H1 (cell line): ENCODE measurements around the gene UBIAD1. TPM values are rescaled to one million over a fixed set of nuclear protein-coding genes. Genes with fewer than 3 reads are reported as not detected.
"Not testable (repeated sequence)": the region's sequence is repeated elsewhere in the genome, so short reads cannot be mapped to it uniquely, and the experiment has no call there.

Source experiments
- CTCF ChIA-PET: fragments of 300-600 bp; sonication (Branson Sonifier 250); formaldehyde crosslinking; loops from one replicate; lab custom pipeline; 2021; ENCODE audit not compliant: partially characterized antibody; lab: Charles Lee
- POLR2A ChIA-PET: fragments of 300-600 bp; sonication (Branson Sonifier 250); formaldehyde crosslinking; loops from one replicate; lab custom pipeline; 2021; ENCODE audit warnings: inconsistent platforms; ENCODE audit not compliant: partially characterized antibody; lab: Charles Lee
- DNase-seq, 2 experiments: peaks; one replicate each; pipeline versions ENCODE4 v3.0.0 to v3.0.0-alpha.2; 2010 to 2022; ENCODE audit warnings: low spot score in 2 of 2, low read depth in 1 of 2, mixed read lengths in 1 of 2
- FAIRE-seq: peaks from 2 replicates; lab custom pipeline; 2011; peaks lifted over from hg19 to GRCh38; lab: Jason Lieb, UNC
- H2AFZ ChIP-seq: 2 replicates; pipeline ENCODE4 v1.8.1; 2012; ENCODE audit warnings: low read length, inconsistent platforms
- H2AK5ac ChIP-seq: 2 replicates; pipeline ENCODE4 v1.6.1; 2013; ENCODE audit warnings: low read depth, low read length
- H2BK120ac ChIP-seq: replicated peaks from 2 replicates; pipeline ENCODE3; 2013; ENCODE audit warnings: low read depth, low read length, inconsistent platforms
- H2BK12ac ChIP-seq: 2 replicates; pipeline ENCODE4 v1.6.1; 2013; ENCODE audit warnings: low read depth, low read length
- H2BK15ac ChIP-seq: 2 replicates; pipeline ENCODE4 v1.6.1; 2013; ENCODE audit warnings: low read length
- H2BK20ac ChIP-seq: 2 replicates; pipeline ENCODE4 v1.6.1; 2013; ENCODE audit warnings: low read length
- H2BK5ac ChIP-seq: 2 replicates; pipeline ENCODE4 v1.6.1; 2013; ENCODE audit warnings: low read depth, low read length
- H3K14ac ChIP-seq: 2 replicates; pipeline ENCODE4 v1.6.1; 2013; ENCODE audit warnings: inconsistent platforms; ENCODE audit not compliant: insufficient read length
- H3K18ac ChIP-seq: 2 replicates; pipeline ENCODE4 v1.6.1; 2013; ENCODE audit warnings: low read length; ENCODE audit errors: extremely low read depth
- H3K23ac ChIP-seq: 2 replicates; pipeline ENCODE4 v1.6.1; 2013; ENCODE audit warnings: inconsistent platforms; ENCODE audit not compliant: insufficient read length
- H3K23me2 ChIP-seq: 2 replicates; pipeline ENCODE4 v1.6.1; 2013; ENCODE audit warnings: low read depth, low read length
- H3K27ac ChIP-seq: 2 replicates; pipeline ENCODE4 v1.6.1; 2011; ENCODE audit warnings: low read depth, low read length, inconsistent platforms
- H3K27me3 ChIP-seq, 4 experiments: replicated peaks in 1 of 4; 1 replicate in 1 of 4; 2 replicates in 3 of 4; pipeline versions ENCODE4 v1.6.1 to v1.8.1; 2011 to 2013; ENCODE audit warnings: low read length in 3 of 4, mild to moderate bottlenecking in 3 of 4, inconsistent platforms in 2 of 4, mixed read lengths in 2 of 4, moderate library complexity in 1 of 4; ENCODE audit not compliant: control insufficient read depth in 3 of 4, insufficient read depth in 3 of 4; ENCODE audit errors: extremely low read depth in 1 of 4
- H3K36me3 ChIP-seq, 4 experiments: 2 replicates each; pipeline versions ENCODE4 v1.6.1 to v1.8.1; 2011 to 2013; ENCODE audit warnings: mild to moderate bottlenecking in 4 of 4, low read length in 3 of 4, moderate library complexity in 2 of 4, control low read depth in 1 of 4, inconsistent platforms in 1 of 4; ENCODE audit not compliant: insufficient read depth in 4 of 4, control insufficient read depth in 2 of 4
- H3K4ac ChIP-seq: replicated peaks from 2 replicates; pipeline ENCODE3; 2013; ENCODE audit warnings: low read length, low read depth, mixed read lengths, inconsistent platforms; ENCODE audit not compliant: insufficient read length
- H3K4me1 ChIP-seq, 4 experiments: replicated peaks in 1 of 4; 1 replicate in 1 of 4; 2 replicates in 3 of 4; pipeline versions ENCODE4 v1.6.1 to v1.8.1; 2011 to 2013; ENCODE audit warnings: low read length in 3 of 4, inconsistent platforms in 2 of 4, mixed read lengths in 1 of 4; ENCODE audit not compliant: insufficient read depth in 4 of 4, control insufficient read depth in 3 of 4
- H3K4me2 ChIP-seq, 2 experiments: 2 replicates each; pipeline versions ENCODE4 v1.6.1 to v1.8.1; 2011 to 2013; ENCODE audit warnings: low read depth in 2 of 2, low read length in 2 of 2, control low read depth in 1 of 2, inconsistent platforms in 1 of 2, mild to moderate bottlenecking in 1 of 2; ENCODE audit not compliant: insufficient read depth in 1 of 2
- H3K4me3 ChIP-seq, 4 experiments: fragments of 200-600, 300-600 bp in 1 of 4; sonication (generic), shearing (Covaris generic), sonication (Bioruptor Twin) in 1 of 4; 2 replicates each; pipeline versions ENCODE4 v1.5.1 to v1.8.1; 2011 to 2016; ENCODE audit warnings: low read length in 4 of 4, low read depth in 3 of 4, control low read depth in 2 of 4, inconsistent platforms in 2 of 4, mild to moderate bottlenecking in 2 of 4, mixed read lengths in 1 of 4, moderate library complexity in 1 of 4; ENCODE audit not compliant: insufficient read depth in 2 of 4; ENCODE audit errors: extremely low read depth in 1 of 4
- H3K56ac ChIP-seq: replicated peaks from 2 replicates; pipeline ENCODE3; 2013; ENCODE audit warnings: low read depth, mild to moderate bottlenecking, mixed read lengths, low read length, inconsistent platforms; ENCODE audit not compliant: insufficient read length
- H3K79me1 ChIP-seq: 2 replicates; pipeline ENCODE4 v1.6.1; 2013; ENCODE audit warnings: low read depth, low read length, control low read depth
- H3K79me2 ChIP-seq, 2 experiments: 2 replicates each; pipeline versions ENCODE4 v1.6.1 to v1.8.1; 2012 to 2013; ENCODE audit warnings: low read length in 2 of 2, mild to moderate bottlenecking in 2 of 2, inconsistent platforms in 1 of 2; ENCODE audit not compliant: insufficient read depth in 2 of 2, control insufficient read depth in 1 of 2
- H3K9ac ChIP-seq, 4 experiments: replicated peaks in 1 of 4; 1 replicate in 1 of 4; 2 replicates in 3 of 4; pipeline versions ENCODE4 v1.6.1 to v1.8.1; 2011 to 2013; ENCODE audit warnings: low read depth in 3 of 4, low read length in 3 of 4, control low read depth in 2 of 4, mild to moderate bottlenecking in 2 of 4, moderate library complexity in 2 of 4, inconsistent platforms in 1 of 4; ENCODE audit errors: extremely low read depth in 1 of 4
- H3K9me3 ChIP-seq, 2 experiments: 2 replicates each; pipeline versions ENCODE4 v1.6.1 to v1.8.1; 2012 to 2013; ENCODE audit warnings: mild to moderate bottlenecking in 2 of 2, moderate library complexity in 2 of 2, control low read depth in 1 of 2, inconsistent platforms in 1 of 2, low read depth in 1 of 2, low read length in 1 of 2, mixed read lengths in 1 of 2; ENCODE audit not compliant: insufficient read depth in 2 of 2
- H4K20me1 ChIP-seq, 2 experiments: replicated peaks in 1 of 2; 2 replicates each; pipeline versions ENCODE3 to v1.8.1; 2011 to 2013; ENCODE audit warnings: inconsistent platforms in 2 of 2, low read length in 2 of 2, mild to moderate bottlenecking in 1 of 2; ENCODE audit not compliant: insufficient read depth in 2 of 2, control insufficient read depth in 1 of 2
- H4K5ac ChIP-seq: 2 replicates; pipeline ENCODE4 v1.6.1; 2013; ENCODE audit warnings: low read length, low read depth, mixed read lengths, inconsistent platforms; ENCODE audit not compliant: insufficient read length
- H4K8ac ChIP-seq: 2 replicates; pipeline ENCODE4 v1.8.0; 2013; ENCODE audit warnings: mild to moderate bottlenecking, moderate library complexity, low read length, inconsistent platforms; ENCODE audit not compliant: insufficient read depth; ENCODE audit errors: extremely low read depth
- H4K91ac ChIP-seq: replicated peaks from 2 replicates; pipeline ENCODE3; 2013; ENCODE audit warnings: low read length, mixed read lengths, inconsistent platforms; ENCODE audit not compliant: insufficient read length
- CTBP2 ChIP-seq: IDR thresholded peaks from 2 replicates; pipeline ENCODE4 v1.7.0; 2011; ENCODE audit warnings: borderline replicate concordance, mild to moderate bottlenecking, moderate library complexity, mixed read lengths, low read length; ENCODE audit not compliant: insufficient read depth, insufficient read length
- SP4 ChIP-seq: IDR thresholded peaks from 2 replicates; pipeline ENCODE4 v1.6.1; 2012; ENCODE audit warnings: low read length, inconsistent platforms
- SUZ12 ChIP-seq: fragments of 200-600 bp; sonication (generic); IDR thresholded peaks from 2 replicates; pipeline ENCODE4 v1.6.1; 2012; ENCODE audit warnings: mild to moderate bottlenecking, inconsistent platforms, low read length, moderate library complexity, mixed read lengths
- WGBS, 2 experiments: shearing (Covaris generic) in 1 of 2; methylation state at CpG; one replicate each; pipeline versions ENCODE4 v1.1.6 to v1.1.7; 2013 to 2015; ENCODE audit warnings: low lambda C conversion rate in 2 of 2, mixed read lengths in 2 of 2, inconsistent platforms in 1 of 2, low coverage in 1 of 2, missing lambda C conversion rate in 1 of 2; ENCODE audit not compliant: insufficient replicate concordance in 2 of 2, insufficient coverage in 1 of 2, insufficient read length in 1 of 2; ENCODE audit errors: extremely low coverage in 1 of 2, missing lambda C conversion rate in 1 of 2; 5-methylcytosine and 5-hydroxymethylcytosine counted together
- polyA plus RNA-seq, 7 experiments: library from polyadenylated mRNA; depleted of rRNA in 3 of 7; stranded (reverse) in 5 of 7; unstranded in 2 of 7; fragments of >200 nt in 5 of 7; fragments of 200-250 nt in 2 of 7; gene quantifications; 1 replicate in 5 of 7; 2 replicates in 1 of 7; 4 replicates in 1 of 7; pipeline versions ENCODE4 v1.2.1 to v1.2.3, GENCODE V29; 2011 to 2013; ENCODE audit warnings: missing spikeins in 2 of 7, mixed read lengths in 2 of 7
- total RNA-seq: library from RNA; stranded (reverse); fragmentation: NEBNext Ultra II Directional; extraction: Animal tissue kit (Norgen Biotek cat#: 25700); gene quantifications from 2 replicates; pipeline ENCODE4 v1.2.1, GENCODE V29; 2021

The UBIAD1 gene
- total and polyA plus RNA-seq, 2 of the 8 experiments (the other 6 are each of a cell fraction or from before 2014, with no cell fraction given): 23.4 to 26.6 TPM

DNA sequence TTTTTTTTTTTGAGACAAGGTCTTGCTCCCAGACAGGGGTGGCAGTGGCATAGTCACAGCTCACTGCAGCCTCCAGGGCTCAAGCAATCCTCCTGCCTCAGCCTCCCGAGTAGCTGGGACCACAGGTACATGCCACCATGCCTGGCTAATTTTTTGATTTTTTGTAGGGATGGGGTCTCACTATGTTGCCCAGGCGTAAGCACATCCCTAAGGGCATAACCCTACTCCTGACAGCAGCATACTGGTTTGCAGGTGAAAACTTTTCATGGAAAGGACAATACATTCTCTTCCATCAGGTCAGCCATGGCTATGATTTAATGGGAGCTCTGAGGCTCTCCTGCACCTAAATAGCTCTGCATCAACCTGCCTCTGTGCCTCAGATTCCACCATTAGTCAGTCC, 29.4 kb downstream of the UBIAD1 start (continued):
- TF ChIP-seq SP4 (no peak), CTBP2 (no peak), SUZ12 (no peak)

- H3K23me2 ChIP-seq, H3K79me2 ChIP-seq, FAIRE-seq, DNase-seq, H4K8ac ChIP-seq, CTCF ChIA-PET, H4K20me1 ChIP-seq, H3K9me3 ChIP-seq, H2BK15ac ChIP-seq, H2BK120ac ChIP-seq, H2AK5ac ChIP-seq, H4K5ac ChIP-seq, H2BK12ac ChIP-seq, H3K23ac ChIP-seq, H3K79me1 ChIP-seq, POLR2A ChIA-PET, H3K9ac ChIP-seq, H2BK5ac ChIP-seq, H3K36me3 ChIP-seq, H3K18ac ChIP-seq, H4K91ac ChIP-seq, H3K27ac ChIP-seq, H2AFZ ChIP-seq, H3K4me3 ChIP-seq, H3K56ac ChIP-seq, H2BK20ac ChIP-seq, H3K4me1 ChIP-seq, H3K4ac ChIP-seq, H3K27me3 ChIP-seq, H3K14ac ChIP-seq, H3K4me2 ChIP-seq: not testable (repeated sequence)
- 92% methylated on average over 14 of the region's 29 CpGs; no CpG with 5 or more reads in 1 of the 2 experiments for WGBS, 2 experiments
Measured at GRCh38 chr1:11305516-11305915, 32.5 kb downstream of the UBIAD1 start.
